Measurements from ENCODE around the gene SLC6A18. TPM values are rescaled to one million over a fixed set of nuclear protein-coding genes. Genes with fewer than 3 reads are reported as not detected.

SLC6A18 gene
- total RNA-seq, 4 donors from 2014 or later: not detected

GRCh38 chr5:1220351-1220750 lies 4.8 kb upstream of the SLC6A18 start:
- 85 to 89% methylated on average over 9 of the region's 9 CpGs for WGBS, 2 donors
- intact Hi-C loops (cut with DNase I): no loop called here
- H3K27ac ChIP-seq: no peak overlapping the region
- no peak for DNase-seq
- no peaks in the 10 kb centered on the region for H3K4me1 ChIP-seq
- no peak overlapping the region for H3K4me3 ChIP-seq (replicated peaks in 1 of 3)
- TF ChIP-seq POLR2A (IDR thresholded peaks at IDR 0.05): no peak
- no peak for TF ChIP-seq CTCF (IDR thresholded peaks at IDR 0.05)
- H3K27me3 ChIP-seq: no peaks in the 10 kb centered on the region
- no peaks in the 10 kb centered on the region for H3K36me3 ChIP-seq
- no peaks in the 10 kb centered on the region for H3K9me3 ChIP-seq

GRCh38 chr5:1220831-1221230 lies 4.3 kb upstream of the SLC6A18 start:
- no peak for DNase-seq
- H3K27ac ChIP-seq: no peak overlapping the region
- TF ChIP-seq CTCF (IDR thresholded peaks at IDR 0.05) (no peak), POLR2A (IDR thresholded peaks at IDR 0.05) (no peak)
- no peaks in the 10 kb centered on the region for H3K36me3 ChIP-seq
- 88 to 92% methylated on average over 14 to 19 of the region's 19 CpGs for WGBS, 2 donors
- no peaks in the 10 kb centered on the region for H3K4me1 ChIP-seq
- no peak overlapping the region for H3K4me3 ChIP-seq (replicated peaks in 1 of 3)
- intact Hi-C loops (cut with DNase I): no loop called here
- H3K27me3 ChIP-seq: no peaks in the 10 kb centered on the region
- no peaks in the 10 kb centered on the region for H3K9me3 ChIP-seq

- 91 to 95% methylated on average over 9 of the region's 10 CpGs for WGBS, 2 donors
- Histone ChIP-seq H3K9me3 (no peaks in the 10 kb centered on the region), H3K27ac (no peak overlapping the region), H3K4me1 (no peaks in the 10 kb centered on the region), H3K27me3 (no peaks in the 10 kb centered on the region), H3K4me3 (replicated peaks in 1 of 3) (no peak overlapping the region), H3K36me3 (no peaks in the 10 kb centered on the region)
- no peak for TF ChIP-seq CTCF (IDR thresholded peaks at IDR 0.05)
- no peak for TF ChIP-seq POLR2A (IDR thresholded peaks at IDR 0.05)
- DNase-seq: no peak
- intact Hi-C loops (cut with DNase I): no loop called here
These were observed 3.5 kb upstream of the SLC6A18 start for GRCh38 chr5:1221721-1222120.

DNA sequence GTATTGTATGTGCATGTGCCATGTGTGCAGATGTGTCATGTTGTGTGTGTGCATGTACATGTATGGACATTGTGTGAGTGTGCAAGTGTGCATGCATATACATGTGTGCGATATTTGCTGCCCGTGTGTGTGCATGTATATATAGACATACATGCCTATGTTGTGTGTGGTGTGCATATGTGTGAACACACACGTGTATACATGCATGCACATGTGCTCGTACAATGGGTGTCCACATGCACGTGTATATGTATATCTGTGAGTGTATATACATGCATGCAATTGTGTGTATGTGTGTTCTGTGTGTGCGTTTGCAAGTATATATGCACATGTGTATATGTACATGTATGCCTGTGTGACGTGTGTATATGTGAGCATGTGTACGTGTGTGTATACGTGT lies 3.0 kb upstream of the SLC6A18 start:
- Histone ChIP-seq H3K27ac (no peak overlapping the region), H3K4me1 (no peaks in the 10 kb centered on the region), H3K36me3 (no peaks in the 10 kb centered on the region), H3K9me3 (no peaks in the 10 kb centered on the region), H3K4me3 (replicated peaks in 1 of 3) (no peak overlapping the region), H3K27me3 (no peaks in the 10 kb centered on the region)
- DNase-seq: no peak
- 95 to 97% methylated on average over 9 of the region's 9 CpGs for WGBS, 2 donors
- intact Hi-C loops (cut with DNase I): no loop called here
- no peak for TF ChIP-seq CTCF (IDR thresholded peaks at IDR 0.05)
- no peak for TF ChIP-seq POLR2A (IDR thresholded peaks at IDR 0.05)

- DNase-seq: no peak
- Histone ChIP-seq H3K4me1 (no peaks in the 10 kb centered on the region), H3K9me3 (no peaks in the 10 kb centered on the region), H3K36me3 (no peaks in the 10 kb centered on the region), H3K4me3 (replicated peaks in 1 of 3) (no peak overlapping the region), H3K27ac (no peak overlapping the region), H3K27me3 (no peaks in the 10 kb centered on the region)
- intact Hi-C loops (cut with DNase I): no loop called here
- 86 to 87% methylated on average over 25 to 27 of the region's 27 CpGs for WGBS, 2 donors
- TF ChIP-seq POLR2A (IDR thresholded peaks at IDR 0.05) (no peak), CTCF (IDR thresholded peaks at IDR 0.05) (no peak)
These were observed 2.4 kb upstream of the SLC6A18 start for GRCh38 chr5:1222621-1223277.

All from thyroid gland (tissue), 4 donors.